Calu3 (cell line): Measurements from ENCODE around the gene KIAA1958. TPM values are rescaled to one million over a fixed set of nuclear protein-coding genes. Genes with fewer than 3 reads are reported as not detected.

Source experiments
- BruUV-seq: library from RNA; stranded (reverse); fragments of 400-500 nt; replicated peaks from 2 replicates; lab custom pipeline; 2021; lab: Mats Ljungman, UMichigan
- CTCF ChIA-PET: fragments of 300-600 bp; sonication (Branson Sonifier 250); formaldehyde crosslinking; loops from one replicate; lab custom pipeline; 2022; ENCODE audit warnings: antibody characterized with exemption; lab: Charles Lee
- DNase-seq: peaks from one replicate; pipeline ENCODE4 v3.0.0; 2022
- H3K27ac Mint-ChIP-seq: one replicate; pipeline ENCODE4 v1.8.0; 2022; ENCODE audit warnings: mixed read lengths; ENCODE audit not compliant: unreplicated experiment
- H3K27me3 Mint-ChIP-seq: one replicate; pipeline ENCODE4 v1.8.0; 2022; ENCODE audit warnings: mixed read lengths; ENCODE audit not compliant: unreplicated experiment
- H3K36me3 Mint-ChIP-seq: one replicate; pipeline ENCODE4 v1.8.0; 2022; ENCODE audit warnings: mild to moderate bottlenecking, moderate library complexity, mixed read lengths; ENCODE audit not compliant: insufficient read depth, unreplicated experiment
- H3K4me1 Mint-ChIP-seq: one replicate; pipeline ENCODE4 v1.8.0; 2022; ENCODE audit warnings: mild to moderate bottlenecking, low read depth, mixed read lengths; ENCODE audit not compliant: unreplicated experiment
- H3K4me3 Mint-ChIP-seq: one replicate; pipeline ENCODE4 v1.8.0; 2022; ENCODE audit warnings: mild to moderate bottlenecking, low read depth, moderate library complexity, mixed read lengths; ENCODE audit not compliant: unreplicated experiment
- H3K9me3 Mint-ChIP-seq: one replicate; pipeline ENCODE4 v1.8.0; 2022; ENCODE audit warnings: low read depth, mixed read lengths; ENCODE audit not compliant: unreplicated experiment
- intact Hi-C: fragments of 100-400 bp; cut with micrococcal nuclease; formaldehyde crosslinking; loops from one replicate; pipeline ENCODE4 v1.10.0; 2022; ENCODE audit not compliant: unreplicated experiment
- total RNA-seq: library from RNA; stranded (reverse); gene quantifications from 2 replicates; pipeline ENCODE4 v1.2.3, GENCODE V29; 2022
- TF ChIP-seq, protein P1 (sequence below): fragments of 200-600 bp; IDR thresholded peaks from one replicate; pipeline ENCODE4 v1.8.0; 2022; ENCODE audit warnings: antibody characterized with exemption; ENCODE audit not compliant: unreplicated experiment

KIAA1958 gene
- total RNA-seq, 1 experiment from 2014 or later = 13.0 TPM

DNA sequence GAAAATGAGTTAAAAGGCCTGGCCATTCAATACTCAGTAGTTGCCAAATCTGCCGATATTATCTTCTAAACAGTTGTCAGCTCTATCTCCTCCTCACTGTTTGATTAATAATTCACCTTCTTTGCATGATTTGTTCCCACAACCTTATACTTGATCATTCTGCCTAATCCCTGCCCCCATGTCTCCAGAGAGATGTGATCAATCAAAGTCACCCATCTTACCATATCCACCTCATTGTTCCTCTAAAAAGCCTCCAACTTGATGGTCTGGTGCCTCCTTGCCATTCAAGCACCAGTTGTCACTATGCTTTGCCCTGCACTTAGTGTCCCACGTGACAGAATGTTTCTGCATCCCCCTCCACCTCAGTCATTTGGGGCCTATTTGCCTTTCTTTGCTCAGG lies 41.3 kb downstream of the KIAA1958 start:
- no TSS peak for BruUV-seq
- intact Hi-C loops = no loop called here
- H3K27ac Mint-ChIP-seq = no peak overlapping the region

DNA sequence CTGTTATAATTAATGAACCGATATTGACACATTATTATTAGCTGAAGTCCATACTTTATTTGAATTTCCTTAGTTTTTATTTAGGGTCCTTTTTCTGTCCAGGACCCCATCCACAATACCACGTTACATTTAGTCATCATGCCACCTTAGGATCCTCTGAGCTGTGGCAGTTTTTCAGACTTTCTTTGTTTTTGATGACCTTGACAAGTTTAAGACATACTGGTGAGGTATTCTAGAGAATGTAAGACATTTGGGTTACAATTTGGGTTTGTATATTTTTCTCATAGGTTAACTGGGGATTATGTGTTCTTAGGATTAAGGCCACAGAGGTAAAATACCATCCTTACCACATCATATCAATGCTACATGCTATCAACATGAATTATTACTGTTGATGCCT lies 42.7 kb downstream of the KIAA1958 start:
- DNase-seq = no peak
- intact Hi-C loops = no loop called here
- no TSS peak for BruUV-seq
- peaks cover 4% of the 10 kb centered on the region for H3K36me3 Mint-ChIP-seq
- CTCF ChIA-PET = no interaction called here
- H3K27ac Mint-ChIP-seq = no peak overlapping the region
- H3K4me3 Mint-ChIP-seq = no peak overlapping the region
- H3K9me3 Mint-ChIP-seq = peaks cover 2% of the 10 kb centered on the region
- TF ChIP-seq, protein P1, sequence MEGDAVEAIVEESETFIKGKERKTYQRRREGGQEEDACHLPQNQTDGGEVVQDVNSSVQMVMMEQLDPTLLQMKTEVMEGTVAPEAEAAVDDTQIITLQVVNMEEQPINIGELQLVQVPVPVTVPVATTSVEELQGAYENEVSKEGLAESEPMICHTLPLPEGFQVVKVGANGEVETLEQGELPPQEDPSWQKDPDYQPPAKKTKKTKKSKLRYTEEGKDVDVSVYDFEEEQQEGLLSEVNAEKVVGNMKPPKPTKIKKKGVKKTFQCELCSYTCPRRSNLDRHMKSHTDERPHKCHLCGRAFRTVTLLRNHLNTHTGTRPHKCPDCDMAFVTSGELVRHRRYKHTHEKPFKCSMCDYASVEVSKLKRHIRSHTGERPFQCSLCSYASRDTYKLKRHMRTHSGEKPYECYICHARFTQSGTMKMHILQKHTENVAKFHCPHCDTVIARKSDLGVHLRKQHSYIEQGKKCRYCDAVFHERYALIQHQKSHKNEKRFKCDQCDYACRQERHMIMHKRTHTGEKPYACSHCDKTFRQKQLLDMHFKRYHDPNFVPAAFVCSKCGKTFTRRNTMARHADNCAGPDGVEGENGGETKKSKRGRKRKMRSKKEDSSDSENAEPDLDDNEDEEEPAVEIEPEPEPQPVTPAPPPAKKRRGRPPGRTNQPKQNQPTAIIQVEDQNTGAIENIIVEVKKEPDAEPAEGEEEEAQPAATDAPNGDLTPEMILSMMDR = no peak
- H3K4me1 Mint-ChIP-seq = peaks cover 8% of the 10 kb centered on the region
- H3K27me3 Mint-ChIP-seq = no peaks in the 10 kb centered on the region

More for the DNA sequence above, 41.3 kb downstream of the KIAA1958 start:
- H3K36me3 Mint-ChIP-seq = peaks cover 4% of the 10 kb centered on the region
- TF ChIP-seq, protein P1 = no peak
- CTCF ChIA-PET = no interaction called here
- peaks cover 2% of the 10 kb centered on the region for H3K9me3 Mint-ChIP-seq
- no peak for DNase-seq
- H3K4me1 Mint-ChIP-seq = peaks cover 8% of the 10 kb centered on the region
- no peaks in the 10 kb centered on the region for H3K27me3 Mint-ChIP-seq
- H3K4me3 Mint-ChIP-seq = no peak overlapping the region

DNA sequence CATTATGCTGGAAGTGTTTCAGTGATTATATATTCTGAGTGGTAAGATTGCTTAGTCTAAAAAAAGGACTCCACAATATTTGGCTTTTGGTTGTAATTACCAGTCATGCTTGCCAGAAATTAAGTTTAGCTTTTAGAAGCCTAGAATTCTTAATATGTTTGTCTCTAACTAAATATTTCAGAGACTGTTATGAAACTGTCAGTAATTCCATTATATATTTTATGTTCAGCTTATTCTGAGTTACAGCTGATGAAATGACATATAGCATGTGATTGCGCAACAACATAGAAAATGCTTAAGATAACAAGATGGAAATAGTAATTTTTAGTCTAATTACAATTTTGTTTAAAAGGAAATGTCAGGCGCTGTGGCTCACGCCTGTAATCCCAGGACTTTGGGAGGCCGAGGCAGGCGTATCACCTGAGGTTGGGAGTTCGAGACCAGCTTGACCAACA lies 44.2 kb downstream of the KIAA1958 start:
- TF ChIP-seq, protein P1 = no peak
- BruUV-seq = no TSS peak
- no peak overlapping the region for H3K4me3 Mint-ChIP-seq
- DNase-seq = no peak
- no peaks in the 10 kb centered on the region for H3K27me3 Mint-ChIP-seq
- CTCF ChIA-PET = no interaction called here
- intact Hi-C loops = no loop called here
- peaks cover 8% of the 10 kb centered on the region for H3K4me1 Mint-ChIP-seq
- peaks cover 2% of the 10 kb centered on the region for H3K9me3 Mint-ChIP-seq
- peaks cover 4% of the 10 kb centered on the region for H3K36me3 Mint-ChIP-seq
- H3K27ac Mint-ChIP-seq = no peak overlapping the region

DNA sequence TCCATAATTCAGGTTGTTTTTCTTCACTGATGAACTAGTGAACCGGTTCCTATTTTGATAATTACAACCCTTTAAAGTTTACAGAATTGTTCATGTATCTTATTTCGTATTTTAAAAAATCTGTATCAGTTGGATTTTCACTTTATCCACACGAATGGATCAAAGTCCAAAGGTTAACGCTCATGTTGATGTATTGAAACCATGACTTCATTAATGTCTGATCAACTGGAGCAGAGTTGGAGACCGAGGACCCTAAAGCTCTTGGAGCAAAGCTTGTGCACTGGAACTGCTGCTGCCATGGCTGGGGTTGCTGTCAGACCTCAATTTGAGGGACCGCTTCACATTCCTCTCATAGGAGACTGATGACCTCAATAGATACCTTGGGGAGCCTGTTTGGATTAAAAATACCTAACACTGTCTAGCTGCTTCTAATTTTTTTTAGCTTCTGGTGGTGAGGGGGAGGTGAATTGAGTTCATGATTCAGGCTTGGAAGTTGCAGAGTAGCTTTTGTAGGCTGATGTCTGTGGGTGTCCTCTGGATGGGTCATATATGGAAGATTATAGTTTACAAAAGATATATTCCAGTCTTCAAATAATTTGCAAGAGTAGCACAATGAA lies 45.1 kb downstream of the KIAA1958 start:
- TF ChIP-seq, protein P1 = no peak

More for the DNA sequence above, 45.1 kb downstream of the KIAA1958 start:
- H3K27me3 Mint-ChIP-seq = no peaks in the 10 kb centered on the region
- no TSS peak for BruUV-seq
- no peaks in the 10 kb centered on the region for H3K9me3 Mint-ChIP-seq
- intact Hi-C loops = no loop called here
- CTCF ChIA-PET = interaction anchor here (1.0 kb wide), 1 partner anchor 10 kb away, joined by 3 read pairs; no protein-coding TSS in a partner anchor
- H3K27ac Mint-ChIP-seq = no peak overlapping the region
- H3K4me1 Mint-ChIP-seq = peaks cover 8% of the 10 kb centered on the region
- DNase-seq = no peak
- H3K36me3 Mint-ChIP-seq = peaks cover 4% of the 10 kb centered on the region
- H3K4me3 Mint-ChIP-seq = no peak overlapping the region
